T47D (cell line): ENCODE measurements around the gene MFSD6.
"Not testable (repeated sequence)": the region's sequence is repeated elsewhere in the genome, so short reads cannot be mapped to it uniquely, and the experiment has no call there.

Experiments
- DNase-seq, 2 experiments: peaks; one replicate each; pipeline versions ENCODE4 v3.0.0 to v3.0.0-alpha.2; 2011 to 2012; ENCODE audit warnings: low read depth in 1 of 2, low spot score in 1 of 2
- JUND ChIP-seq: IDR thresholded peaks from 2 replicates; pipeline ENCODE4 v1.6.1; 2012; ENCODE audit warnings: low read depth
- in situ Hi-C: cut with HindIII; loops from 2 replicates; pipeline ENCODE4 v1.10.0; 2016; ENCODE audit warnings: low sequenced_read_pairs, low pct_unique_long_range_greater_than_20kb

The MFSD6 gene

DNA sequence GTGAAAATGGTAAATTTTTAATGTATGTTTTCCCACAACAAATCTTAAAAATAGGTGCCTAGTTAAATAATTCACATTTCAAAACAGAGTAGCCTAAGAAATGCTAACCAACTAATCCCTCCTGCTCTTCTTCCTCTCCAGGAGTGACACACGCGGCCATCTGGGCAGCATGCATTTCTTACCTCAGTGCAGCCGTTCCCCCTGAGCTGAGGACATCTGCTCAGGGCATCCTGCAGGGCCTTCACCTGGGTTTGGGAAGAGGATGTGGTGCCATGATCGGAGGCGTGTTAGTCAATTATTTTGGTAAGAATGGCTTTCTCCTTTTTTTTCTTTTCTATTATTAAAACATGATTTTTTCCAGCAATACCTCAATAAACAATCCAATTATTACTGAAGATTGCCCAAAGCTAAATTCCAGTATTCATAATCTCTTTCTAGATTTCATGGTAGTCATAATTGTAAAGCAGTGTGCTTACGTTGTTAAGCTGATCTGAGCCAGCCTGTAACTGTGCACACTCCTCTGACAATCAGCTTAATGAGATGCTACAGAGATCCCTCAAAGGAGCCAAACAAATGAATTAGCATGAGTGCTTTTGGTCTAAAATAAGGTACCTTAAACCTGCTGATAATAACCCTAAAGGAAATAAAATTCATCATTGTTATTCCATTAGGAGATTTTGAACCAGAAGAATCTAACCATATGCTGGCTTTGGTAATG, 80.5 kb downstream of the MFSD6 start:
- DNase-seq: no peak
- in situ Hi-C loops: no loop called here
- no peak for TF ChIP-seq JUND

DNA sequence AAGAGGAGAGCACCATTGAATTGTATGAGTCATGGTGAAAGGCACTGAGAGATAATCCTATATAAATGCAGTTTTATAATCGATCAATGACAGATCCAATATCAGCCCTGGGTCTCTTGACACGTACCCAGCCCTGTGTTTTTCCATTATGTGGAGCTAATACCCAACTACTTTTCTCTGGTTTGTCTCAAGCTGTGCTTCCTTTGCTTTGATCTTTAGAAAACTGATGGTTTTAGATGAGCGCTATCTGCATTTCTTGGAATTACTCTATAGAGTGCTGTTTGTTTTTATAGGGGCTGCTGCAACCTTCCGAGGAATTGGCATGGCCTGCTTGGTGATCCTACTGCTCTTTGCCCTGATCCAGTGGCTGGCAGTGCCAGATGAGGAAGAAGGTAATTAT, 81.3 kb downstream of the MFSD6 start:
- DNase-seq: no peak
- in situ Hi-C loops: no loop called here
- TF ChIP-seq JUND: no peak

DNA sequence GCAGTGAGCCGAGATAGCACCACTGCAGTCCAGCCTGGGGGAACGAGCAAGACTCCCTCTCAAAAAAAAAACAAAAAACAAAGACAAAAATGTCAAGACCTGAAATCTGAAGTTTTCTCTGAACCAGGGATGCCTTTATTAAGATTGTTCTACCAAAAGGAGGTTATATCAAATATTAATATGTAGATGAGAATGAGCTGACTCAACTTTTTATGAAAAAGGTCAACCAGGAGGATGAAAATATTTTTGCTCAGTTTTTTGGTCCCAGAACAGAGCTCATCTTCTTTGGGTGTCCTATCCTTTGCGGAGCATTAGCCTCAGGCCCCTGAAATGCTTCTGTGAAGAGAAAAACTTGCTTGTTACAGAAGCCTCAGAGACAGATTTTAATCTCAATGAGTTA, 82.3 kb downstream of the MFSD6 start:
- DNase-seq: no peak
- in situ Hi-C loops: no loop called here
- TF ChIP-seq JUND: no peak

DNA sequence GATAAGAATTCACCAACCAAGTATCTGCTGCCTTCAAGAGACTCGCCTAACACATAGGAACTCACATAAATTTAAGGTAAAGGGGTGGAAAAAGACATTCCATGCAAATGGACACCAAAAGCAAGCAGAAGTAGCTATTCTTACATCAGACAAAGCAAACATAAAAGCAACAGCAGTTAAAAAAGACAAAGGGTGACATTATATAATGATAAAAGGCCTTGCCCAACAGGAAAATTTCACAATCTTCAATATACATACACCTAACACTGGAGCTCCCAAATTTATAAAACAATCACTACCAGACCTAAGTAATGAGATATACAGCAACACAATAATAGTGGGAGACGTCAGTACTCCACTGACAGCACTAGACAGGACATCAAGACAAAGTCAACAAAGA, 84.9 kb downstream of the MFSD6 start:
- no peak for DNase-seq
- in situ Hi-C loops: no loop called here
- no peak for TF ChIP-seq JUND

DNA sequence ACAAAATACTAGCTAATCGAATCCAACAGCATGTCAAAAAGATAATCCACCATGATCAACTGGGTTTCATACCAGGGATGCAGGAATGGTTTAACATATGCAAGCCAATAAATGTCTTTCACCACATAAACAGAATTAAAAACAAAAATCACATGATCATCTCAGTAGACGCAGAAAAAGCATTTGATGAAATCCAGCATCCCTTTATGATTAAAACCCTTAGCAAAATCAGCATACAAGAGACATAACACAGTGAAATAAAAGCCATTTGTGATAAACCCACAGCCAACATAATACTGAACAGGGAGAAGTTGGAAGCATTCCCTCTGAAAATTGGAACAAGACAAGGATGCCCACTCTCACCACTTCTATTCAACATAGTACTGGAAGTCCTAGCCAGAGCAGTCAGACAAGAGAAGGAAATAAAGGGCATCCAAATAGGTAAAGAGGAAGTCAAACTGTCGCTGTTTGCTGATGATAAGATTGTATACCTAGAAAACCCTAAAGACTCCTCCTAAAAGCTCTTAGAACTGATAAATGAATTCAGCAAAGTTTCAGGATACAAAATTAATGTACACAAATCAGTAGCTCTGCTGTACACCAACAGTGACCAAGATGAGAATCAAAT, 86.6 kb downstream of the MFSD6 start:
- in situ Hi-C loops, DNase-seq: not testable (repeated sequence)

DNA sequence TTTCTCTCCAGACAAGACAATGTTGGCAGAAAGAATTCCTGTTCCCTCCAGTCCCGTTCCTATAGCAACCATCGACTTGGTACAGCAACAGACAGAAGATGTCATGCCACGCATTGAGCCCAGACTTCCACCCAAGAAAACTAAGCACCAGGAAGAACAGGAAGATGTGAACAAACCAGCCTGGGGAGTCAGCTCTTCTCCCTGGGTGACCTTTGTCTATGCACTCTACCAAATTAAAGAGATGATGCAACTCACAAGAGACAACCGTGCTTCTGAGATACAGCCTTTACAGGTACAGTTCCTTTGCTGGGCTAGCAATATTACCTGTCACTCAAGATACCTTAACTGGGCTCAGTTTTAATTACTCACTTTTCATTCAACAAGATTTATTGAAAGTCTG, 89.3 kb downstream of the MFSD6 start:
- TF ChIP-seq JUND: no peak
- in situ Hi-C loops: no loop called here
- peak in 1 of 2 experiments; percentile 51 for DNase-seq

DNA sequence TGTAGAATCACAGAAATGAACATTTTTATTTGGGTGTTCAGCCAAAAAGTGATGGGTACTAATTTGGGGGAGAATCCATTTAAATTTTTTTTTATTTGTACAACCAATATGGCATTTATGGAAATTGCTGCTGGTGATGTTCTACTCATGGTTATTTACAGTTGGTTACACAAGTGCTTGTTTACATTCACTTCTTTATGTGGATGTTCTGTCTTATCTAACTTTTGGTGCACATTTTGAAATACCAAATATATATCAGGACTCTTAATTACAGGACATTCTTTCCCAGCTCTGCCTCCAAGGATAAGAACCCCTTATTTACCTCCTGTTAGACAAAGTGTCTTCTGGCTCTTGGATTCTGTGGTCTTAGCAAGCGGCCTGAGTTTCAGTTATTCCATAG, 91.1 kb downstream of the MFSD6 start:
- TF ChIP-seq JUND: no peak
- DNase-seq: no peak
- in situ Hi-C loops: no loop called here

DNA sequence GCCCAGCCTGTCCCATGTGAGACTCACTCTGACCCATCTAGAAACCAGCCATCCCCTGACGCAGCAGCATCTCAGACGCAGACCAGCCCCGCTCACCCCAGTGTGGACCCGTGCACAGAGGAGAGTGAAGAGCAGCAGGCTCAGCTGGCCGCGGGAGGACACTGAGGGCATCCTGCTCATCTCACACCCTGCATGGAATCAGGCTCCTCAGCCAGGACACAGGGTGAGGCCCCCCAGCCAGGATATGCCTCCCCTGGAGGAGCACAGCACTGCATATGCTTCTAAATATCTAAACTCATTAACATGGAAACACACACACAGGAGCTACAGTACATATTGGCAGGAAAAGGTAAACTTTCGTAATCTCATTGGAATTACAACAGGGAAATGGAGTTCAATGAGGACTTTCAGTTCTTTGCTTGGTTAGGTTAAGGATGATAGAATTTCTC, 91.9 kb downstream of the MFSD6 start:
- no peak for DNase-seq
- in situ Hi-C loops: no loop called here
- no peak for TF ChIP-seq JUND

DNA sequence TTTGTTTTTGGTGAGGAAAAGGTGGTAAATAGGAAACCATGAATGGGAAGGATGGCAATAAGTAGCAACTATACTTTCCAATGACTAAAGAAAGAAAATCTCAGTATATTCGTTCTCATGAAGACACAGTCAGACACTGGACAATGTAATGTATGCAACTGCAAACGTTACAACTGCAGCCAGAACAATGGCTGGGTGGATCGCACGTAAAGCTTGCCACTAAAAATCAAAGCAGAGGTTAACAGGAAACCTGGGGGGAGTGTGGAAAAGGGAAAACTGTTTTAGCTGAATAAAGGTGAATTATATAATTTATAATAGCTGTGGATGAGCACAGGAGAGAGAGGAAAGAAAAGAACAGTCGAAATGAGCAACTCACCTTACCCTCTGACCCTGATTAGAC, 93.1 kb downstream of the MFSD6 start:
- in situ Hi-C loops: no loop called here
- TF ChIP-seq JUND: no peak

DNA sequence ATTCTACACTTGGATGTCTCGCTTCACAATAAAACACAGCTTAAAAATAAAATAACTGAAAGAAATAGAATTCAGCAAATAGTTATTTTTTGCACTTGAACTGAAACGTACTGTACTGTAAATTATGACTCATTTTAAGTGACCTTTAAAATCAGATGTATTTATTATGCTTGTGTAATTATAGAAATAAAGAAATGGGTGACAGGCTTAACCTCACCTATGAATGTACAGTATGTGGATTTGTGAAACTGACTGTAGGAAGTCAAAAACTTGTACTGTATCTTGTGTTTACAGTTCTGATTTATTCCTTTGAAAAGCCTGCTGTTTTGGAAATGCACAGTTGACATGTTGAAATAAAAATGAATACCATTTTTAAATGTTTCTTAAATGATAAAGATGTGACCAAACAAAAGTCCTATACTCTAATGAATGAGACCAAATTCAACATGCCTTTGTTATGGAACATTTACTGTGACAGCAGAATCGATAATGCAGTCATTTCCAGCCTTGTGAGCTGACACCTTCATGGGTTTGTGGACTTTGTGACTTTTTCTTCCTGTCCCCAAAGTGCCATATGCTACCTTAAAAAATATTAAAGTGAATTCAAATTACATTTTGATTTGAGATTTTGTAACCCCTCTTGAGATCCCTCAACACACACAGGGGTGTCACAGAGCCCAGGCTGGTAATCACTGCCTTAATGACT, 93.7 kb downstream of the MFSD6 start:
- no peak for TF ChIP-seq JUND

More for the DNA sequence above, 93.1 kb downstream of the MFSD6 start:
- no peak for DNase-seq

DNA sequence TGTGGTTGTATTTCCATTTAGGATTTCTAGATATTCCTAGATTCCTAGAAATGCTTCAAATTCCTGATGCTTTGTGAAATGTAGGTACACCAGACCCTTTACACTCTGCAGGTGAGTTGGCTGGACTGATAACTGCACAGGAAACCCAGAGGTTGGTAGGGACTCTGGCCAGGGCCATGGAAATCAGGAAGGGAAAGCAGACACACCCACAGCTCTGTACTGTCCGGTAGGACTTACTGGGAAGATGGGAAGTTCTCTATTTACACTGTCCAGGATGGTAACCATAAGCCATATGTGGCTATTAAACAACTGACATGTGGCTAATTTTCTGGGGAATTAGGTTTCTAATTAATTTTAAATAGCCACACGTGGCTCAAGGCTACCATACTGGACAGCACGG, 94.9 kb downstream of the MFSD6 start:
- in situ Hi-C loops: no loop called here
- no peak for TF ChIP-seq JUND

More for the DNA sequence above, 93.7 kb downstream of the MFSD6 start:
- in situ Hi-C loops: no loop called here
- DNase-seq: no peak

DNA sequence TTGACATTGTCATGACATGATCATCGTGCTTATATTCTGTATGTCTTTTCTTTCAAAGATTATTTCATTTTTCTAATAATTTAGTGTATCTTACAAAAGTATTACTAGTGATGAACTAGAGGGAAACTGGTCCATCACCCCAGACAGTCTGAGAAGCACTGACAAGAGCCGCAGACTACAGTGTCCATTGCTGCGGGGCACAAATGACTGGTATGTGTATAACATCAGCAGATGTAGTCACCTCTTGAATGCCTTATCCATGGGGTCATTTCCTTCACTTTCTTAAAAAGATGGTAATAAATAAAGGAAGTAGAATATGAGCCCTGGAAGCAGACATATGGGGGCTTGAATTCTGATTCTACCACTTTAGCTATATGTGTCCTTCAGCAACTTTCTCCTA, 96.8 kb downstream of the MFSD6 start:
- DNase-seq: no peak
- no peak for TF ChIP-seq JUND
- in situ Hi-C loops: no loop called here

More for the DNA sequence above, 94.9 kb downstream of the MFSD6 start:
- no peak for DNase-seq

DNA sequence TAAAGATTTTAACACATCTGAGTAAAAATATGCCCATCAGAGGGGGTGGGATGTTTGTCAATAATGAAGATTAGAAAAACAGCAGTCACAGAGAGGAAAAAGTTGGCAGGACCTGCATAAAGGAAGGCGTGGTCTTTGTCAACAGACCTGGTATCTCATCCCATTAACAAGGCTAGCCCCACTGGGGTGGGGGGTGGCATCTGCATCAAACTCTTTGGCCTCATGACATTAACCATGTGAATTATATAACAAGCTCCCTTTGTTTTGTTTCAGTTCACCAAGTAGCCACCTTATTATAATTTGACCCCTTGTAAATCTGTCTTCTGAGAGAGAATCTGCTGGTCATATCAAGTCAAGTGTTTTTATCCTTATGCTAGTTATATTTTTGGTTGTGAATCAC, 97.5 kb downstream of the MFSD6 start:
- in situ Hi-C loops: no loop called here
- no peak for DNase-seq
- no peak for TF ChIP-seq JUND

DNA sequence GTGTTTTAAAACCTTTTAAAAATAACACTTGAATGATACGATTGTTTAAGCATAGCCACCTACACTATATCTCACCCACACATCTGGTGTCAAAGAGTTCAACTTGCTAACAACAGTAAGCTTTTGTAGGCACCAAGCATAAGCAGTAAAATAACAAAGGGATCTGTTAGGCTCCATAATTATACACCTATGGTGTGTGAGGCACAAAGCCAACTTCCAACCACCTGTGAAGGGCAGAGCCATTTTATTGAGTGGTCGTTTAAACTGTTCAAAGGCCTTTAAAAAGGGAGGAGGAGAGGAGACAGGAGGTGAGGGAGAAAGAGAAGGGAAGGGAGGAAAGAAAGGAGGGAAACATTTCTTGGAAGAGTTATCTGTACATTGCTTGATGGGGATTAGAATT, 98.5 kb downstream of the MFSD6 start:
- TF ChIP-seq JUND: no peak
- in situ Hi-C loops: no loop called here
- no peak for DNase-seq
